GM12891 (cell line): ENCODE measurements around the gene ORC1.

Source experiments
- POLR2A ChIP-seq: IDR thresholded peaks from 2 replicates; pipeline ENCODE4 v1.6.1; 2011; ENCODE audit warnings: low read depth, low read length, control low read depth
- TAF1 ChIP-seq: IDR thresholded peaks from 2 replicates; pipeline ENCODE4 v1.6.1; 2011; ENCODE audit warnings: low read depth, low read length, control low read depth

DNA sequence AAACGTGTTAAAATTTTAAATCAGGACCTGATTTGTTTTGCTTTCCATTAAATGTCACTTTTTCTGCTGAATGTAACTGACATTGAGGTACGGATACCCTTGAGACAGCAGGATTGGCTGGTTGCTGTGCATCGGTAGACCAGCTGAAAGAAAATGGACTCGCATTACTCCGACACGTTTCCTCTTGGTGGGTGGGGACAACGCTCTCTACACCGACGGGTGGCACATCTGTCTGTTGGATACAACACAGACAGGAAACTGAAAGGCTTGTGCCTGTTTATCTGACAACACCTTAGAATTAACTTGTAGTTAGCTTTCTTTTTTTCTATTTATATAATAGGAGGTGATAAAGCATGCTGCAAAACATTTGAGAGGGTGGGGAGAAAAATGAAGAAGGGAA lies 19.5 kb upstream of the ORC1 start:
- TF ChIP-seq POLR2A: no peak
- no peak for TF ChIP-seq TAF1
